Psoas muscle (tissue), 8 donors: ENCODE data around the gene NOTCH3. TPM values are rescaled to one million over a fixed set of nuclear protein-coding genes. Genes with fewer than 3 reads are reported as not detected.

Experiments used
- ATAC-seq, 4 donors: fragments of 200-7000 bp; cut with Tn5 transposase; one replicate each; pipeline ENCODE4 v1.9.1; 2020; ENCODE audit warnings: moderate library complexity in 3 of 4, mild to moderate bottlenecking in 2 of 4
- DNase-seq, 2 donors: peaks; one replicate each; pipeline ENCODE4 v3.0.0-alpha.2; 2020
- H3K27ac ChIP-seq: fragments of 200-600 bp; one replicate; pipeline ENCODE4 v1.8.0; 2022
- H3K27me3 ChIP-seq, 3 donors: fragments of 200-600 bp in 1 of 3; one replicate each; pipeline versions ENCODE4 v1.6.1 to v1.8.0; 2013 to 2022; ENCODE audit warnings: low read length in 2 of 3, mild to moderate bottlenecking in 2 of 3, moderate library complexity in 1 of 3; ENCODE audit not compliant: insufficient read depth in 3 of 3
- H3K36me3 ChIP-seq, 2 donors: fragments of 200-600 bp in 1 of 2; one replicate each; pipeline versions ENCODE4 v1.6.1 to v1.8.0; 2013 to 2022; ENCODE audit warnings: low read depth in 1 of 2, mild to moderate bottlenecking in 1 of 2, moderate library complexity in 1 of 2; ENCODE audit not compliant: insufficient read depth in 1 of 2
- H3K4me1 ChIP-seq: fragments of 200-600 bp; one replicate; pipeline ENCODE4 v1.8.0; 2022
- H3K4me3 ChIP-seq: fragments of 200-600 bp; one replicate; pipeline ENCODE4 v1.8.0; 2022; ENCODE audit warnings: mild to moderate bottlenecking
- H3K9me3 ChIP-seq: fragments of 200-600 bp; one replicate; pipeline ENCODE4 v1.8.0; 2022
- WGBS, 3 donors: extraction: QIAGEN DNeasy Blood & Tissue Kit; methylation state at CpG; one replicate each; pipeline versions ENCODE4 v1.1.6 to v1.1.7; 2013; 5-methylcytosine and 5-hydroxymethylcytosine counted together
- intact Hi-C, 2 donors: fragments of 100-400 bp; cut with DNase I; formaldehyde crosslinking; loops; one replicate each; pipeline versions ENCODE4 v1.11.0 to v1.14.2; 2022
- polyA plus RNA-seq, 3 donors: library from polyadenylated mRNA; stranded (reverse); fragments of 200-250 nt; gene quantifications; one replicate each; pipeline ENCODE4 v1.2.3, GENCODE V29; 2013
- total RNA-seq, 4 donors: library from RNA; stranded (reverse); fragmentation: NEBNext Ultra II Directional in 2 of 4; extraction: Animal tissue kit (Norgen Biotek cat#: 25700) in 2 of 4; gene quantifications; one replicate each; pipeline versions ENCODE4 v1.2.1 to v1.2.4, GENCODE V29; 2021 to 2023
- TF ChIP-seq, protein P1 (sequence below): fragments of 200-600 bp; IDR thresholded peaks from one replicate; pipeline ENCODE4 v1.8.0; 2022; ENCODE audit warnings: antibody characterized with exemption
- donor health status: healthy with polysubstance abuse.
- donor health status: DM: no; HTN: no; CAD: no; lungs with moderate emphysema.
- donor health status: Bipolar disorder and iron deficiency.
- donor health status: healthy.
- donor health status: DM: yes; HTN: yes; CAD: no.
- donor health status: DM: no; HTN: no; CAD: no.
- donor health status: DM: no; HTN: no; CAD: no.
- donor health status: DM: yes; HTN: yes; CAD: no.

NOTCH3 gene
- total and polyA plus RNA-seq, 7 donors: 8.2 to 80.8 (median 29.4) TPM

DNA sequence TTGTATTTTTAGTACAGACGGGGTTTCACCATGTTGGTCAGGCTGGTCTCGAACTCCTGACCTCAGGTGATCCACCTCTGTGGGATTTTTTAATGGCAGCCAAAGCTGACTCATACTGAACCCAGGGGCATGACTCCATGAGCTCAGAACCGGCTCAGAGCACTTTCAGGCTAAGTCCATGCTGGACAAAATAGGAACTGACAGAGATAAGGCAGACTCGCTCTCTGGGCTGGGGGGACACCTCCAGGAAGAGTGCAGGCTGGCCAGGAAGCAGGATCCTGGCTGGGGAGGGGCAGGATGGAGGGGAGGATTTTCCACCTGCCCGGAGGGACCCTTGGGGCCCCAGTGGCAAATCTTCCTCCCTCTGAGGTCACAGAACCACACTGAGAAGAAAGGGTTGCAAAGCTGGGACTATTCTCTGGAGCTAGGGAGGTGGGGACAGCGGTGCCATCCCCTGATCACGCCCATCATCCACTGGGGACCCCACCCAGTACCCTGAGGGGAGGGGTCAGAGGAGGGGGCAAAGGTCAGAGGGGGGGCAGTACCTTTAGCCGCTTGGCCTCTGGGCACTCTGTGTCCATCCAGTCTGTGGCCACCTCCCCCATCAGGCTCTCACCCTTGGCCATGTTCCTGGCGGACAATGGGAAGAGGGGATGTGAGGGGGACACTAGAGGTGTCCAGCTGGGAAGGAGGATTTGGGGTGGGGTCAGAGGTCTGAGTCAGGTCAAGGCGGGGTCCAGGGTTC, 31.1 kb downstream of the NOTCH3 start:
- DNase-seq (no peak), ATAC-seq (no peak)
- H3K36me3 ChIP-seq: peaks cover 0 to 4% of the 10 kb centered on the region in 2 donors
- WGBS, 3 donors: 78 to 87% (median 81%) methylated on average over 9 to 10 of the region's 10 CpGs
- intact Hi-C loops: loop anchor here in 1 of 2 donors (10.0 kb wide), 1 partner anchor 285 kb away; no protein-coding TSS in a partner anchor
- H3K4me3 ChIP-seq: no peak overlapping the region
- peaks cover 21% of the 10 kb centered on the region for H3K9me3 ChIP-seq
- TF ChIP-seq, protein P1, sequence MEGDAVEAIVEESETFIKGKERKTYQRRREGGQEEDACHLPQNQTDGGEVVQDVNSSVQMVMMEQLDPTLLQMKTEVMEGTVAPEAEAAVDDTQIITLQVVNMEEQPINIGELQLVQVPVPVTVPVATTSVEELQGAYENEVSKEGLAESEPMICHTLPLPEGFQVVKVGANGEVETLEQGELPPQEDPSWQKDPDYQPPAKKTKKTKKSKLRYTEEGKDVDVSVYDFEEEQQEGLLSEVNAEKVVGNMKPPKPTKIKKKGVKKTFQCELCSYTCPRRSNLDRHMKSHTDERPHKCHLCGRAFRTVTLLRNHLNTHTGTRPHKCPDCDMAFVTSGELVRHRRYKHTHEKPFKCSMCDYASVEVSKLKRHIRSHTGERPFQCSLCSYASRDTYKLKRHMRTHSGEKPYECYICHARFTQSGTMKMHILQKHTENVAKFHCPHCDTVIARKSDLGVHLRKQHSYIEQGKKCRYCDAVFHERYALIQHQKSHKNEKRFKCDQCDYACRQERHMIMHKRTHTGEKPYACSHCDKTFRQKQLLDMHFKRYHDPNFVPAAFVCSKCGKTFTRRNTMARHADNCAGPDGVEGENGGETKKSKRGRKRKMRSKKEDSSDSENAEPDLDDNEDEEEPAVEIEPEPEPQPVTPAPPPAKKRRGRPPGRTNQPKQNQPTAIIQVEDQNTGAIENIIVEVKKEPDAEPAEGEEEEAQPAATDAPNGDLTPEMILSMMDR: no peak
- H3K27ac ChIP-seq: no peak overlapping the region
- H3K27me3 ChIP-seq: peaks cover 0 to 3% (median 0%) of the 10 kb centered on the region in 3 donors
- no peaks in the 10 kb centered on the region for H3K4me1 ChIP-seq

- DNase-seq: no peak
- Histone ChIP-seq H3K9me3 (peaks cover 29% of the 10 kb centered on the region), H3K36me3 (peaks cover 0 to 15% of the 10 kb centered on the region in 2 donors), H3K27ac (no peak overlapping the region), H3K4me1 (no peaks in the 10 kb centered on the region), H3K4me3 (no peak overlapping the region), H3K27me3 (peaks cover 0 to 3% (median 0%) of the 10 kb centered on the region in 3 donors)
- TF ChIP-seq, protein P1: no peak
- ATAC-seq: no peak
- intact Hi-C loops: no loop called here
- 68 to 80% (median 69%) methylated on average over 4 of the region's 4 CpGs for WGBS, 3 donors
Observed at GRCh38 chr19:15166700-15167099, 34.1 kb downstream of the NOTCH3 start.

GRCh38 chr19:15161028-15161984, 39.5 kb downstream of the NOTCH3 start:
- DNase-seq (no peak), ATAC-seq (no peak)
- Histone ChIP-seq H3K9me3 (peaks cover 22% of the 10 kb centered on the region), H3K4me1 (no peaks in the 10 kb centered on the region), H3K36me3 (peaks cover 0 to 11% of the 10 kb centered on the region in 2 donors), H3K27me3 (peaks cover 0 to 3% (median 3%) of the 10 kb centered on the region in 3 donors), H3K27ac (no peak overlapping the region), H3K4me3 (no peak overlapping the region)
- intact Hi-C loops: no loop called here
- TF ChIP-seq, protein P1: no peak
- 83 to 86% (median 86%) methylated on average over 34 to 42 of the region's 42 CpGs for WGBS, 3 donors

GRCh38 chr19:15159251-15159650, 41.5 kb downstream of the NOTCH3 start:
- H3K27ac ChIP-seq: no peak overlapping the region
- ATAC-seq (no peak), DNase-seq (no peak)
- TF ChIP-seq, protein P1: no peak
- H3K36me3 ChIP-seq: peaks cover 0 to 11% of the 10 kb centered on the region in 2 donors
- peaks cover 4% of the 10 kb centered on the region for H3K9me3 ChIP-seq
- no peak overlapping the region for H3K4me3 ChIP-seq
- no peaks in the 10 kb centered on the region for H3K4me1 ChIP-seq
- WGBS, 3 donors: 65 to 78% (median 75%) methylated on average over 3 of the region's 3 CpGs
- H3K27me3 ChIP-seq: peaks cover 0 to 3% (median 0%) of the 10 kb centered on the region in 3 donors
- intact Hi-C loops: no loop called here
